Kasumi-1 (cell line): Measurements from ENCODE around the gene MCUB.
A peak's percentile ranks its signal among the peaks of the same experiment; 100 is the strongest.
"Not testable (repeated sequence)": the region's sequence is repeated elsewhere in the genome, so short reads cannot be mapped to it uniquely, and the experiment has no call there.

Experiments
- DNase-seq, 2 experiments: peaks; one replicate each; lab custom pipeline; 2025; lab: John Stamatoyannopoulos, UW

Gene MCUB

DNA sequence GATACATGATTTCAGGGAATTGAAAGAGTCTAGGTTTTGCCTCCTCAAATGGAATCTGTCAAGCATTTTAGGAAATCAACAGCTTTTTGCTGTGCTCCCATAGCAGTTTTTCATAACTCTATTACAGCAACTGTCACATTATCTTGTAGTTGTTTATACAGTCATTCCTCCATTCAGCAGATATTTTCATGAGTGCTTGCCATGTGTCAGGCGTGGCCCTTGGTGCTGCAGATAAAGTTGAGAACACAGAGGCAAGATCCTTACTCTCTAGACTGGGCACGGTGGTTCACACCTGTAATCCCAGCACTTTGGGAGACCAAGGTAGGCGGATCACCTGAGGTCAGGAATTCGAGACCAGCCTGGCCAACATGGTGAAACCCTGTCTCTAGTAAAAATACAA, 67.3 kb downstream of the MCUB start:
- DNase-seq: no peak

DNA sequence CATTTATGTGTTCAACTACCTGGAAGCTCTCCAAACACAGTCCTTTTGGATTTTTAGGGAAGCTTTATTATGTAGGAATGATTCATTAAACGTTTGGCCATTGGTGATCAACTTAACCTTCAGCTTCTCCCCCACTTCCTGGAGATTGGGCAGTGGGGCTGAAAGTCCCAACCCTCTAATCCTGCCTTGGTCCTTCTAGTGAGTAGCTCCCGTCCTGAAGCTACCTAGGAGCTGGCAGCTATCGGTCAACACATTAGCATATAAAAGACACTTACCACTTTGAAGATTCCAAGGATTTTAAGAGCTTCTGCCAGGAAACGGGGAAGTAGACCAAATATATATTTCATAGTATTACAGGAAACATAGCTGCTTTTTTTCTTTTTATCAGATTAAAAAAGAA, 69.7 kb downstream of the MCUB start:
- no peak for DNase-seq

DNA sequence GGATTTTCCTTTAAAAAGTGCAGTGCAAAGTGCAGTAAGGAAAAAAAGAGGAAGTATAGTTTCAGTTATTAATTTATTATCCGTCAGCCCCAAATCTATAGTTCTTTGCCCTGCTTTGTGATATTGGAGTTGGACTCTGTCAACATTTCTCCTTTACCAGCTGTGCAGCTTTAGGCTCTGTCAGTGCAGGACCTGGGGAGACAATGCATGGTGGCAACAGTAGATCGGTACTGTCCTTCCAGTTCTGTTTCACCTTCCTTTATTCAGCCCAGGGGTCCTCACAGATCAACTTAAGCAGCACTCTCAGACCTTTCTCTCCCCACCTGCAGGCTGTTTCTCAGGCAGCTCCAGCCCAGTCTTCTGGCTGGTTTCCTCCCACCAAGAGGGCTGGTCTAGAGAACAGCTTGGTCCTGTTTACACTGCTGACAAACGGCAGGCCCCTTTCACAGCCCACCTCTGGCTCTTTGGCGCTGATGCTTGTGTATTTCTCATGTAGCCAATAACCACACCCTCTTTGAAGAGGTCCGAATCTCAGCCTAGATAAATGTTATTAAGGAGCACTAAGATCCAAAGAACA, 71.6 kb downstream of the MCUB start:
- DNase-seq: peak in 1 of 2 experiments; percentile 4

DNA sequence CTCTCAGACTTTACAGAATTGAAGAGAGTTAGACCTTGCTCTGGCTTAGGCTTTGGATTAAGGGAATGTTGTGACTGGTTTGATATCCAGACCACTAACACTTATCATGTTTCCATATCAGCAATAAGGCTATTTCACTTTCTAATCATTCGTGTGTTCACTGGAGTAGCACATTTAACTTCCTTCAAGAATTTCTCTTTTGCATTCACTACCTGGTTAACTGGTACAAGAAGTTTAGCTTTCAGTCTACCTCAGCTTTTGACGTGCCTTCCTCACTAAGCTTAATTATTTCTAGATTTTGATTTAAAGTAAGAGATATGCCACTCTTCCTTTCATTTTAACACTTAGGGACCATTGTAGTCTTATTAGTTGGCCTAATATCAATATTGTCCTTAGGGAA, 80.6 kb downstream of the MCUB start:
- no peak for DNase-seq

DNA sequence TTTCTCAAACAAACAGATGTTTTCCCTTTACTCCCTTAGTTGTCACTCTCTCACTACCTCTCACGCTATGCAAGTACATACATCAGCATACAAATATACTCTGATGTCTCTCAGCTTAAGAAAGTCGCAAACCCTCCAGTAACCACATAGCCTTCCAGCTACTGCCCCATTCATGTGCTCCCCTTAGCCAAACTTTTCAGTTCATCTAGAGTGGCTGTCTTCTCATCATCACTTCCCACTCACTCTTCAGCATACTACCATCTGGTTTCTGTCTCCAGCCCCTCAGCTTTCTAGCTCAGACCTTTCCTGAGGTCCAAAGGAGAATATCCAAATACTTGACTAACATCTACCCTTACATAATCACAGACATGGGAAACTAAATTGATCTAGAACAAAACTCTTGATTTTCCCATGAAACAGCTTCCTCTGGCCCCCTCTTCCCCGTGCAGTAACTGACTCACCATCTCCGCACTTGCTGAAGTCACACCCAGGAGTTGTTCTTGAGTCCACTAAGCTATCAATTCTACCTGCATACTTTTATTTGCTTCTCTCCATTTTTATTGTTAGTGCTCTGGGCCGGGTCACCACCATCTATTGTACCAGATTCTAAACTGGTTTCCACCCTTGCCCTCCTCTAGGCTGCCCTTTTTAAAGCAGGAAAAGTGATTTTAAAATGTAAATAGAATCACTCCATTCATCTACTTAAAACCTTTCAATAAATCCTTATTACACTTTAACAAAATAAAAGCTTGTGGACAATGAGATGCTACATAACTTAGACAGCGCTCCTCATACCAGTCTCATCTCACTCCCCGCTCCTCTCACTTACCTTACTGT, 86.0 kb downstream of the MCUB start:
- no peak for DNase-seq

DNA sequence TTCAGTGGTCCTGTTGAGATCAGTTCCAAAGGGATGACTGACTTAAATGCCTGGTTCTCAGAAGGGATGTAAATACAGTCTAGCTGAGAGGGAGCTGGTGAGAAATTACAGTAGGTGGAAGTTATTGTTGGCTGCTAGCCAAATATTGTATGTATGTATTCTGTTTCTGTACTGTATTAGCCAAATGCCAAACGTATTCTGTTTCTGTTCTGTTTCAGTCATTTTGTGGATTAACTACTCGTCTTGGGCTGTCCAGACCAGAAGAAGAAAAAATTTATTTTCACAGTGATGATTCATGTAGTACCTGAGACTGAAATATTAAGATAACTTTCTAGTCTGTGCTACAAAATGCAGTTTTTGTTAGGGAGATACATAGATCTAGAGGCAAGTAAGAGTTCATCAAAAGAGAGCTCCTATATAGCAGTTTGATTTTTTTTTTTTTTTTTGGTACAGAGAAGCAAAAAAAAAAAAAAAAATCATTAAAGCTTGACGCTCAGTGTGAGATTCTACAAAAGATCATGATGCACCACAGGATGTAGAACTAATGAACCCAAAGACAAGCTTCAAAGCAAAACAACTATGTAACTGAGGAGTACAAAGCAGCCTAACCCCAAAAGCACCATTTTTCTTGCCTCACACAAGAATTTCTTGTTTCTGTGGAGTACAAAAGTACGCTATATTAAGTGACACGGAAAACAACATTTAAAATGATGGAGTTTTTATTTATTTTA, 88.4 kb downstream of the MCUB start:
- peak in 1 of 2 experiments; percentile 6 for DNase-seq

DNA sequence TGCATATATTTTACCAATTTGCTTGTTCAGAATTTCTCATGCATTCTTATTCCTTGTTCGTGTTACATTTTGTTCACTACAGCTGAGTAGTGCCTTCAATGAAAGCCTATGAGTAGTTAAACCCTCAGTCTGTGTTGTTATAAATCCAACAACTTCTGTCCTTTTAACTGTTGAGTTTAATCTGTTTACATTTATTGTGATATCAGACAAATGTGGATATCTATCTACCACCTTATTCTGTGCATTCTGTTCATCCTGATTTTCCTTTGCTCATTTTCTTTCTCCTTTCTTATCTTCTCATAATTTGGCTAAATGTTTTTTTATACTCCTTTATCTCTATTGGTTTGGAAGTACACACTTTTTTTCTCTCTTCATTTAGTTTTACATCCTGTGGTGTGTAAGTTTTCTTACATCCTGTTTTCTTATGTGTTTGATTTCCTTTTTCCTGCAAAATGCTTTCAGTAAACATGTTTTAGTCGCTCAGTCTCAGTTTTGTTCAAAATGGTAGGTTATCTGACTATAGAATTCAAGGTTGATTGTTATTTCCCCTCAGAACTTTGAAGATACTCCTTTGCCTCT, 89.0 kb downstream of the MCUB start:
- DNase-seq: no peak

DNA sequence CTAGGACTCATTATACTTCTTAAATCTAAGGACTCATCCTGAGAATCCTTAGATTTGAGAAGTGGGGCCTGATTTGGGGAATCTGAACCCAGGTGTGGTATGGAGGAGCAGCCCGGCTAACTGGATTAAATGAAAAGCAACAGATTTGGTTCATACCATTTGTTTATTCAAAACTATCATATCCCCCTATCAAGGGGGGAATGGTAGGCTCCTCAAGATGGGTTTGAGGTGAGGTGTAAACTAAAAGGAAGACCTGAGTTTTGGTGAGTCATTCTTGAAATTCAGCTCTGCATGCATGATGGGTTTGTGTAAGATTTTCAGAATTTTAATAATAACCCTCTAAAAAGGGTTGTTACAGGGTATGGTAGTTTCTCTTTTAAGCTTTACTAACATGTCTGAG, 89.8 kb downstream of the MCUB start:
- no peak for DNase-seq

DNA sequence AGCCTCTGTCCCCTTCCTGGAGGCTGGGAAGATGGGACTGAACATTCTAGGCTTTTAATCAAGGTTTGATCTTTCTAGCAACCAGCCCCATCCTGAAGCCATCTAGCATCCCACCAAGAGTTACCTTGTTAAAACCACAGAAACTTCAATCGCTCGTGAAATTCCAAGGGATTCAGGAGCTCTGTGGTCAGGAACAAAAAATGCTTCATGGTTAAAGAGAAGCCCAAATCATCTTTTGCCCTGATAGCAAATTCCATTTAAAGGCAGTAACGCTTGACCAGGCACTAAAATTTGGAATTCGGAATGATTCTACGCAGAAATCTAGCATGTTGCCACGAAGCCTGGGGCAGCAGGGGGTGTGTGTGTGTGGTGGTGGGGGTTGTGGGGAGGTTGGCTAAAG, 95.3 kb downstream of the MCUB start:
- no peak for DNase-seq

DNA sequence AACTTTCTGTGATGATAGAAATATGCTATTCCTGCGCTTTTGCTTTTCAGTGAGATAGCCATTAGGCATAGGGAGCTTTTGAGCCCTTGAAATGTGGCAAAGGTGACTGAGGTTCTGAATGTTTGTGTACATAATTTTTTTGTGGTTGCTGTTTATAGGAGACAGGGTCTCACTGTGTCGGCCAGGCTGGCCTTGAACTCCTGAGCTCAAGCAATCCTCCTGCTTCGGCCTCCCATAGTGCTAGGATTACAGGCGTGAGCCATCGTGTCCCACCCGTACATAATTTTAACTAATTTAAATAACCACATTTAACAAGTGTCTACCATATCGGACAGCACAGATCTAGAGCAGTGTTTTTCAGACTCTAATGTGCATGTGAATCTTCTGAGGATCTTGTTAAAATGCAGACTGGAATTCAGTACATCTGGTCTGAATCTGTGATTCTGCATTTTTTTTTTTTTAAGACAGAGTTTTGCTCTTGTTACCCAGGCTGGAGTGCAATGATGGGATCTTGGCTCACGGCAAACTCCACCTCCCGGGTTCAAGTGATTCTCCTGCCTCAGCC, 97.9 kb downstream of the MCUB start:
- no peak for DNase-seq

DNA sequence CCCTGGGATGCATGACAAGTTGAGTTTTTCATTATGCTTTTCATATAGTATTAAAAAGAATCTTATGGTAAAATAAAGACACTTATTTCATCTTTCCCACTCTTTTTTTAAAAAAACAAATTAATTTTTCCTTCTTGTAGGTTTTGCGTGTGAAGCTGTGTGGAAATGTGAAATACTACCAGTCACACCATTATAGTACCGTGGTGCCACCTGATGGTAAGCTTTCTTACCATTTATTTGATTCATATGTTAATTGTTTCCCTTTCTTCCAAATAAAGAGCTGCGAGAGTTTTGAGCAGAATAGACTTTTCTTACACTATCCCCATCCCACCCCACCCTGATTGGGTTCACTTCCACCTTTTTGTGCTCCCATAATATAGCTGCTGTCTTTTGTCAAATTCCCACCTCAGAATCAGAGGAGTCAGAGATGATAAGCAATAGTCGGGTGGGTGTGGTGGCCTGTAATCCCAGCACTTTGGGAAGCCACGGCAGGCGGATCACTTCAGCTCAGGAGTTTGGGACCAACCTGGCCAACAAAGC, 98.9 kb downstream of the MCUB start:
- DNase-seq: no peak

DNA sequence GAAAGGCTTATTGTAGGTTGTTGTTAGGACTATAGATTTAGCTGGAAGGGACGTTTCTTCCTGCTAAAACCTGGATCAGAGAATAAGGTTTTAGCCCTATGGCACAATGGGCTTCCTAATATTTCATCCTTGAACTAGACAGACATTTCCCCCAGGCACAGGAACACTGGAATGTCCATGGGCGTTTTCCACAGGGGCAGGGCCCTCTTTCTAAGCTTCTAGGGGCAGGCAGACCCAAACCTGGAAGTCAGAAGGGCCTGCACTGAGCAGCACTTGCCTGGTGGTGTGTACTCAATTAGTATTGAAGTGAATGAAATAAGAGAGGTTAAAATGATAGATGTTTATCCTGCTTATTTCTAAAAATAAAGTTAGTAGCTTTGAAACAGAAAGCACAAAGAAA, 102.1 kb downstream of the MCUB start:
- no peak for DNase-seq

DNA sequence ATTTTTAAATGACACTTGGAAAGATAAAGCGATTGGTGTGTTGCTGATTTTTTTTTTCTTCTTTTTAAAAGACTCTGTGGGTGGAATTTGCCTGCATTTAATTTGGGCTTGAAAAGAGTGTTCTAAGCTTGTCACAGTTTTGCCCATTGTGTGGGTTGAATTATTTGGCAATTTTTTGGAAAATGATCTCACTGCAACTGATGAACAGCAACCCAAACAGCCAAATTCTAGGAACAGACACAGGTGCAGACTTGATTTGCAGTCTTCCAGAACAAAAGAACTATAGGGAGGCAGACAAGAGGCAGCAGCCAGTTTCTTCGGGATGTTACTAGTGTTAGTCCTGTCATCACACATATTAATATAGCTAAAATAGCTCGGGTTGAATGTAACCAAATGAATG, 102.7 kb downstream of the MCUB start:
- no peak for DNase-seq

DNA sequence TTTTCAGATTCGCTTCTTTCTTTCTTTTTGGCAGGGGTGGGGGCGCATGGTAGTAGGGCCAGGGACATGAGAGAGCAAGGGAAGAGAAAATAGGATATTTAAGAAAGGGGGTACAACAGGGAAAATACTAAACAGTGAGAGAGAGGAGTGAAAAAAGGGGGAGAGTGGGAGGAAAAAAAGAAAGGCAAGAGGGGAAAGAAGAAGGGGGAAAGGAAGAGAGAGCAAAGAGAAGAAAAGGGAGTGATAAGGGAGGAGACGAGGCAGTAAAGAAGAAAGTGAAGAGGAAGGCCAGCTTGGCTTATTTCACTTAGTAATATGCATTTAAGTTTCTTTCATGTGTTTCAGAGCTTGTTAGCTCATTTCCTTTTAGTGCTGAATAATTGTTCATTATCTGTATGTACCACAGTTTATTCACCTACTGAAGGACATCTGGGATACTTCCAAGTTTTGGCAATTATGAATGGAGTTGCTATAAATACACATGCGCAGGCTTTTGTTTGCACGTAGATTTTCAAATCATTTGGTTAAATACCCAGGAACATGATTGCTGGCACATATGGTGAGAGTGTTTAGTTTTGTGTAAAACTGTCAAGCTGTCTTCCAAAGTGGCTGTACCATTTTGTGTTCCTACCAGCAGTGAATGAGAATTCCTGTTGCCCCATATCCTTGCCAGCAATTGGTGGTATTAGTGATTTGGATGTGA, 105.9 kb downstream of the MCUB start:
- no peak for DNase-seq

DNA sequence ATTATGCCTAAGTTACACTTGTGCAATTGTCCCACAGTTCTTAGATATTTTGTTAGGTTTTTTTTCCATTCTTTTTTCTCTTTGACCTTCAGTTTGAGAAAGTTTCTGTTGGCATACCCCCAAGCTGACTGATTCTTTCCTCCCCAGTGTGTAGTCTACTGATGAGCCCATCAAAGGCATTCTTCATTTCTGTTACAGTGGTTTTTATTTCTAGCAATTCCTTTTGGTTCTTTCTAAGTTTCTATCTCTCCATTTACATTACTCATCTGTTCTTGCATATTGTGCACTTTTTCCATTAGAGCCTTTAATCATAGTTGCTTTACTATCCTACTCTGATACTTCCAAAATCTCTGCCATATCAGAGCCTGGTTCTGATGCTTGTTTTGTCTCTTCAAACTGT, 111.3 kb downstream of the MCUB start:
- no peak for DNase-seq

DNA sequence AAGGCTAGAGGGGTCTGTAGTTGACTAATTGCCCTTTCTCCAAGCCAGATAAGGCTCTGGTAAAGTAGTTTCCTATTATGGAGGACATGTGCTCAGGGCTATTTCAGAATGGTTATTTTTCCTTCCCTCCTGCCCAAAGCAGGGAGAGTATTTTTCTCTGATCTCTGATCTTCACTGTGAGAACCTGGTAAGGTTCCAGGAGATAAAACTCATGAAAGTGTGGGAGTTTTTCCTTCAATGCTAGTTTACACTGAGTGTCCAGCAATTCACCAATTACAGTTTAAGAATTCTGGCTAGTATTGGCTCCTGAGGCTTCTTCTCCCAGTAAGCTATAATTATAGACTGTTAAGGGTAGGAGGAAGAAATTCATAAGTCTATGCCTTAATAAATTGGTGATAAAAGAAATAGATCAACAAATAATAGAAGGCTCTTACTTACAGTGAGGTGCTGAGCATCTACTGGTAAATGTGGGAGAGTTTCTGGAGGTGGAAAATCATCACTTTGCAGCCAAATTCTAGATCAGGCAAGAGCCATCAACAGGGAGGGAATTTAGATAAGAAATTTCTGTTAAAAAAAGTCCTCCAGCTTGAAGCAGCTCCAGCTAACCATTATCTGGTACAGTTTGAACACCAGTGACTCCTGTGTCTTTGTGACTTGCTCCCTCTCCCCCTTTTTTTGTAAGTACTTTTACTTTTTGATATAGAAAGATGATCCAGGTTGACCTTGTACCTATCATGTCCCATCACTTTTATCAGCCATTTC, 112.3 kb downstream of the MCUB start:
- no peak for DNase-seq

DNA sequence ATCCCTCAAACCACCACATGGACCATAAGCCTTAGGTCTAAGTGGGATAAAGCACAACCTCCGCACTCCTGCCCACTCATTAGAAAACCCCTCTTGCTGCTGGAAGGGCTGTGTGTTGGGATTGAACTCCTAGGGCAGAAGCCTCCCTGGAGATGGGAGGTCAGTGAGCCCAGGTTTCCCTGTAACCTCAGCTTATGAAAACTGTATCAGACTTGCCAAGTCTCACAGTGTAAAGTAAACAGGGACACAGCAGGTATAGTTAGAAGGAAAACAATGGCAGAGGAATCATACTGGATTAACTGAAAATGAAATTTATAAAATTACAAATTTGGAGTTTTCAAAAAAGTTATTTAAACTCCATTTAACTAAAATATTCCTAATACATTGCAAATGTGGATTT, 113.3 kb downstream of the MCUB start:
- no peak for DNase-seq

DNA sequence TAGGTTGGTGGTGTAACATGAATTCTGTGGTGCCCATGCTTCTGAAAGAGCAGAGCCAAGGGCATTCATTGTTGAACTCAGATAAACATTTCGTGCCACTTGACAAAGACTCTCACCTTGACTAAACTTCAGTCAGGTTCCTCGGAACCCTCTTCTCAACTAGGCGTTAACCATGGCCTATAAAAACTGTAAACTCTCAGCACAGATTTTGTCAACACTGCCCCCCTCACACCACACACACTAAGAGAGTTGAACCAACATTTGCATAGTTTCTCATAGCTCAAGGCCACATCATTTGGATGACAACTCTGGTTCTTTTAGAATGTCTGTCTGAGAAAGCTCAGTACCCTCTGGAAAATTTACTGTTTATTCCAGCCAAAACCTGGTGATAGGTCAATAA, 115.1 kb downstream of the MCUB start:
- no peak for DNase-seq

DNA sequence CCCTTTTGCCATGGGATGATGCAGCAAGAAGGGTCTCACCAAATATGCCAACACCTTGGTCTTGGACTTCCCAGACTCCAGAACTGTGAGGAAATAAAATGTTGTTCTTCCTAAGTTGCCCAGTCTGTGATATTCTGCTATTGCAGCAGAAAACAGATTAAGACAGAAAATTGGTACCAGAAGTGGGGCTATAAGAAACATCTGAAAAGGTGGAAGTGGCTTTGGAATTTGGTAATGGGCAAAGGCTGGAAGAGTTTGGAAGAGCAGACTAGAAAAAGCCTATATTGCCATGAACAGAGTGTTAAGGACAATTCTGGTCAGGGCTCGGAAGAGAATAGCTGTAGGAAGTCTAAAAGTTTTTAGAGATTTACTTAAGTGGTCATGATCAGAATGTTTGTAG, 115.8 kb downstream of the MCUB start:
- DNase-seq: no peak

DNA sequence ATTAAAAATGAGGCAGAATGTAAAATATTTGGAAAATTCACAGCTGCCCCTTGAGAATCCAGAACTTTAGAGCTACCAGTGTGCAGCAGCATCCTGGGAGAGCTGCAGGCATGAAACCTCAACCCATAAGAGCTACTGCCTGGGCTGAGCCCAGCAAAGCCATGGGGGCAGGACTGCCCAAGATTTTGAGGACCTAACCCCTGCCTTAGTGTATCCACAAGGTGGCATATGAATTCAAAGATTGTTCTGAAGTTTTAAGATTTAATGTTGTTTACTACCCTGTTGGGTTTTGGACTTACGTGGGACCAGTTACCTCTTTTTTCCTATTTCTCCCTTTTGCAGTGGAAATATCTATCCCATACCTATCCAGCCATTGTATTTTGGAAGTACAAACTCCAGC, 116.8 kb downstream of the MCUB start:
- no peak for DNase-seq

DNA sequence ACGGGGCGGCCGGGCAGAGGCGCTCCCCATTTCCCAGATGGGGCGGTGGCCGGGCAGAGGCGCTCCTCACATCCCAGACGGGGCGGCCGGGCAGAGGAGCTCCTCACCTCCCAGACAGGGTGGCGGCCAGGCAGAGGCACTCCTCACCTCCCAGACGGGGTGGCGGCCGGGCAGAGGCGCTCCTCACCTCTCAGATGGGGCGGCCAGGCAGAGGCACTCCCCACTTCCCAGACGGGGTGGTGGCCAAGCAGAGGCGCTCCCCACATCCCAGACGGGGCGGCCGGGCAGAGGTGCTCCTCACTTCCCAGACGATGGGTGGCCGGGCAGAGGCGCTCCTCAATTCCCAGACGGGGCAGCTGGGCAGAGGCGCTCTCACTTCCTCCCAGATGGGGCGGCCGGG, 118.4 kb downstream of the MCUB start:
- DNase-seq: not testable (repeated sequence)
